SJCRH30 (cell line): Measurements from ENCODE around the gene LARP1B. TPM values are rescaled to one million over a fixed set of nuclear protein-coding genes. Genes with fewer than 3 reads are reported as not detected.

ENCODE experiments used
- total RNA-seq: library from RNA; depleted of rRNA; stranded (reverse); fragments of >200 nt; shearing (Covaris generic); gene quantifications from 2 replicates; pipeline ENCODE4 v1.2.3, GENCODE V29; 2014; rRNA removed

LARP1B gene
- total RNA-seq, 1 experiment from 2014 or later, result 31.8 TPM

Other genes starting within 250 kb of the LARP1B start
- gene PLK4, start 180.4 kb upstream of the LARP1B start, total RNA-seq, result 55.7 and 66.5 TPM in 2 replicates
- gene MFSD8, start 96.1 kb upstream of the LARP1B start, total RNA-seq, result 4.0 and 5.5 TPM in 2 replicates
- gene ABHD18, start 95.9 kb upstream of the LARP1B start, total RNA-seq, result 3.1 and 3.6 TPM in 2 replicates
- gene PGRMC2, start 226.5 kb downstream of the LARP1B start, total RNA-seq, result 17.9 and 20.2 TPM in 2 replicates